Measurements from ENCODE around the gene ATP9B.

ATP9B gene, protein sequence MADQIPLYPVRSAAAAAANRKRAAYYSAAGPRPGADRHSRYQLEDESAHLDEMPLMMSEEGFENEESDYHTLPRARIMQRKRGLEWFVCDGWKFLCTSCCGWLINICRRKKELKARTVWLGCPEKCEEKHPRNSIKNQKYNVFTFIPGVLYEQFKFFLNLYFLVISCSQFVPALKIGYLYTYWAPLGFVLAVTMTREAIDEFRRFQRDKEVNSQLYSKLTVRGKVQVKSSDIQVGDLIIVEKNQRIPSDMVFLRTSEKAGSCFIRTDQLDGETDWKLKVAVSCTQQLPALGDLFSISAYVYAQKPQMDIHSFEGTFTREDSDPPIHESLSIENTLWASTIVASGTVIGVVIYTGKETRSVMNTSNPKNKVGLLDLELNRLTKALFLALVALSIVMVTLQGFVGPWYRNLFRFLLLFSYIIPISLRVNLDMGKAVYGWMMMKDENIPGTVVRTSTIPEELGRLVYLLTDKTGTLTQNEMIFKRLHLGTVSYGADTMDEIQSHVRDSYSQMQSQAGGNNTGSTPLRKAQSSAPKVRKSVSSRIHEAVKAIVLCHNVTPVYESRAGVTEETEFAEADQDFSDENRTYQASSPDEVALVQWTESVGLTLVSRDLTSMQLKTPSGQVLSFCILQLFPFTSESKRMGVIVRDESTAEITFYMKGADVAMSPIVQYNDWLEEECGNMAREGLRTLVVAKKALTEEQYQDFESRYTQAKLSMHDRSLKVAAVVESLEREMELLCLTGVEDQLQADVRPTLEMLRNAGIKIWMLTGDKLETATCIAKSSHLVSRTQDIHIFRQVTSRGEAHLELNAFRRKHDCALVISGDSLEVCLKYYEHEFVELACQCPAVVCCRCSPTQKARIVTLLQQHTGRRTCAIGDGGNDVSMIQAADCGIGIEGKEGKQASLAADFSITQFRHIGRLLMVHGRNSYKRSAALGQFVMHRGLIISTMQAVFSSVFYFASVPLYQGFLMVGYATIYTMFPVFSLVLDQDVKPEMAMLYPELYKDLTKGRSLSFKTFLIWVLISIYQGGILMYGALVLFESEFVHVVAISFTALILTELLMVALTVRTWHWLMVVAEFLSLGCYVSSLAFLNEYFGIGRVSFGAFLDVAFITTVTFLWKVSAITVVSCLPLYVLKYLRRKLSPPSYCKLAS

DNA sequence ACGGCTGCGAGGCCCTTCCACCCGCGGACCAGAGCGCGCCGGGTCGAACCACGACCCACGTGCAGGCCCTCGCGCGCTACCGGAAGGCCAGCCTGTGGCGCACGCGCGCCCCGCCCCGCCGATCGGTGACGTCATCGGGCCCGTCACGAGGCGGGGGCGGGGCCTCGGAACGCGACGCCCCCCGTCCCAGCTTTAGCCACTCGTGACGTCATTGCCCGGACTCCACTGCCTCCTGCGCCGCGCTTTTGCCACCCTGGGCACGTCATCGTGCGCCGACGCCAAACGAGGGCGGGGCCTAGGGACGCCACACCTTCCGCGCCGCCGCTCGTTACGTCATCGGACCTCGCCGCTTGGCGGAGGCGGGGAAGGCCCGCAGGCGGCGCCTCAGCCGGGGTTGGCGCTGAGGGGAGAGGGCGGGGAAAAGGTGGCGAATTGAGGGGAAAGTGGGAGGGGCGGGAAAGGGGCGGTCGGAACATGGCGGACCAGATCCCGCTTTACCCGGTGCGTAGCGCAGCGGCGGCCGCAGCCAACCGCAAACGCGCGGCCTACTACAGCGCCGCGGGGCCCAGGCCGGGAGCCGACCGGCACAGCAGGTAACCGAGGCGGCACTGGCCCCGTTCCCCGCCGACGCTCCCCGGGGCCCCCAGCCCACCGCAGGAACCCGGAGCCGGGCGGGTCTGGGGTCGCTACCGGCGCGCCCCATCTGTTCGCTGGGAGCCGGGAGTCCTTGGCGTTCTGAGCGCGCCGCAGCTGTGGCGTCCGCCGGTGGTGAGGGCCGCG is at the start of gene ATP9B:
Gene ATP9B (plus strand): TSS at position 458 of the 780 bp plus-strand sequence. CDS start 17 bp downstream, at position 475.
- H3K4me3 ChIP-seq (ENCODE audit: low read depth, low read length), result peak within 1 kb of the TSS; percentile 82
- peak; percentile 93 for DNase-seq (ENCODE audit: low read depth)

DNA sequence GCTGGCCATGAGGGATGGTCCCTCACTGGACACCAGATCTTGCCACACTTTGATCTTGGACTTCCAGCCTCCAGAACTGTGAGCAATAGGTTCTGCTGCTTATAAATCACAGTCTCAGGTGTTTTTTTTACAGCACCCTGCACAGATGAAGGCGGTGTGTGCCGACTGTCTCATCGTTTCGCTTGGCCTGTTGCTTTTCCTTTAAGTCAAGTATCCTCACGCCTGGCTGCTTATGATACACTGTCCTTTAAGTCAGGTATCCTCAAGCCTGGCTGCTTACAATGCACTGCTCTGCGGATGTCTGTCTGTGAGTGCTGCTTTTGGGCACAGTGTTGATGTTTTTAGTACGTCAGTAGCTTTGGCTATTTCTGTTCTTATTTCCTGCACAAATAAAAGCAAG is 49.3 kb upstream of the ATP9B start:
- DNase-seq (ENCODE audit: low read depth), result no peak
- H3K4me3 ChIP-seq (ENCODE audit: low read depth, low read length), result no peak overlapping the region

DNA sequence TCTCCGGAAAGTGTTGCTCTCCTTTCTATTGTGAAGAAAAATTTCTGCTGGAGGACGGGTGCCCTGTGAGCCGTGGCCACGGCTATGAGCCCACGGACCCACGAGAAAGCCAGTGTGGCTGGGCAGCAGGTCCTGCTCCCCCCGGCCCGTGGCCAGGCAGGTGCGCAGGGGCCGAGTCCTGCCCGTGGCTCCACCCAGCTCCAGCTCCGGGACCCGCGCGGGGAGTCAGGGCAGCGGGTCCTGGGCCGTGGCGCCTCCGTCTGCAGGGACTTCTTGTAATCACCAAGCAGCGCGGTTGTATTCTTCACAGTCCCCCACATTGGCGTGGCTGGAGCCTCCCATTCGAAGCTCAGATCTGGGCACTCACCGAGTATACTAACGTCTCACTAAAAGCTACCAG is 46.6 kb upstream of the ATP9B start:
- H3K4me3 ChIP-seq (ENCODE audit: low read depth, low read length), result no peak overlapping the region
- DNase-seq (ENCODE audit: low read depth), result no peak

DNA sequence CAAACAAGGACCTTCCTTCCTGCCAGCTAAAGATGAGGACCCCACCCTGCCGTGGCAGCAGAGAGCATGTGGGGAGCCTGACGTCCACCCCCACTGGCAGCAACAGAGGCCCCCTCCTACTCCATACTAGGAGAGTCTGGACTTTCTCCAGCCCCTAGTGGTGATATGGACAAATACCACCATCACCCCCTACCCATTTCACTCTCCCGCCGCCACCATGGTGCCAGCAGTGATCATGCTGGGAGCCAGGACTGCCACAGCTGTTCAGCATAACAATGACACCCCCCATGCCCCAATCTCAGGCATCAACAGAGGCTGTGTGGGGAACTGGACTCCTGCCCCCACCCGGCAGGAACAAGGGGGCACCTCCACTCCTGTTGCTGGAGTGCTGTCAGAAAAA is 42.7 kb upstream of the ATP9B start:
- H3K4me3 ChIP-seq (ENCODE audit: low read depth, low read length), result no peak overlapping the region
- no peak for DNase-seq (ENCODE audit: low read depth)

DNA sequence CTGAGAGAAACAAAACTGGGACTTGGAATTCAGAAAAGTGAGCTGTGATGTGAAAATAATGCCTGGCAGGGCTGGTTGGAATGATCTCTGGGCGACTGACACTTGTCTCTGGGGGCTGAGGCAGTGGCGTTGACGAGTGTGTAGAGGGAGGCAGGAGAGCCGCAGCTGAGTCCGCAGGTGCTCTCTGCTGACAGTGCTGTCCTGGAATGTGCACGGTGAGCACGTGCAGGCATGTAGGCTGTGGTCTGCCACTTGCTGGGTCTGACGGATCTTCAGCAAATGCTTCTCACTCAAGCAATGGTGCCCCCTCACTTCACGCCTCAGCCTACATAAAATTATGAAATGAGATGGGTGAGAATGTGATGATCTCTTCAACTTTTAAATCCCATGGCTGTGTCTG is 38.5 kb upstream of the ATP9B start:
- H3K4me3 ChIP-seq (ENCODE audit: low read depth, low read length), result no peak overlapping the region
- no peak for DNase-seq (ENCODE audit: low read depth)

DNA sequence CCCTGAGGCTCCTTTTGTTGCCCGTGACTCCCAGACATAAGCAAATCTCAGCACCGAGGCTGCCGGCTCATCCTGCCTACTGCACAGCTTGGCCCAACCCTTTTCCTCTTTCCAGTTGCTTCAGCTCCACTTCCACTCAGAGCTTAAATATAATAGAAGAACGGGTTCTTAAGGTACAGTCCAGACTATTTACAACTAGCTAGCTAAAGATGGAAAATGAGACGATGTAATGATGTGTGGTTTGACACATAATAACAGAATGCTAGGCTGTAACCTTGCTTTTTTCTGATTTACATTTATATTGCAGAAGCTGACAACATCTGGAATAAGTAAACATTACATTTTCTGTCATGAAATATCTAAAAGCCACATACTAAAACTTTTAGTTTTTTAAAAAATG is 26.9 kb upstream of the ATP9B start:
- no peak overlapping the region for H3K4me3 ChIP-seq (ENCODE audit: low read depth, low read length)
- DNase-seq (ENCODE audit: low read depth), result no peak

DNA sequence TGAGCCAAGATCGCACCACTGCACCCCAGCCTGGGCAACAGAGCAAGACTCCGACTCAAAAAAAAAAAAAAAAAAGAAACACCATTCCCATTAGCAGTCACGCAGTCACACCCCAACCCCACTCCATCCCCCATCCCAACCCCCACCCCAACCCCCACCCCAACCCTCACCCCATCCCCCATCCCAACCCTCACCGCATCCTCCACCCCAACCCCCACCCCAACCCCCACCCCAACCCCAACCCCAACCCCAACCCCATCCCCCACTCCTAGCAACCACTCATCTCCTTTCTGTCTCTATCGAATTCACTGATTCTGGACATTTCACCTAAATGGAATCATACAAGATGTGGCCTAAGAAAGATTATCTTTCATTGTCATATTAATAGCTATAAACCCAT is 25.9 kb upstream of the ATP9B start:
- no peak for DNase-seq (ENCODE audit: low read depth)
- no peak overlapping the region for H3K4me3 ChIP-seq (ENCODE audit: low read depth, low read length)

DNA sequence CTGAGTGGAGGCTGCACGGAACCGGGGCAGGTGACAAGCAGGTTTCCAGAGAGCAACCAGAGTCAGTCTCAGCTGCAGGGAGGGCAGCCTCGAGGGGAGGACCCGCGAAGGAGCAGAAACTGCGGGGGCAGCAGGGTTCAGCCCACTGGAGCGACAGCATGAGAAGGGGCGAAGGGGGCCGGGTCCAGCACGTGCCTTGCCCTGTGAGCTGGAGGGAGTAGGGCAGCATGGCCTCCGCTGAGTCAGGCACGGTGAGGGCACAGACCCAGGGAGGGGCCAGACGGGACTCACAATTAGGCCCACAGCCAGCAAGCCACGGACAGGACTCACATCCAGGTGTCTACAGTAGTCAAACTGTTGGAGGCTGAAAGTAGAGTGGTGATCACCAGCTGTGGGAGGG is 22.7 kb upstream of the ATP9B start:
- no peak overlapping the region for H3K4me3 ChIP-seq (ENCODE audit: low read depth, low read length)
- DNase-seq (ENCODE audit: low read depth), result no peak

DNA sequence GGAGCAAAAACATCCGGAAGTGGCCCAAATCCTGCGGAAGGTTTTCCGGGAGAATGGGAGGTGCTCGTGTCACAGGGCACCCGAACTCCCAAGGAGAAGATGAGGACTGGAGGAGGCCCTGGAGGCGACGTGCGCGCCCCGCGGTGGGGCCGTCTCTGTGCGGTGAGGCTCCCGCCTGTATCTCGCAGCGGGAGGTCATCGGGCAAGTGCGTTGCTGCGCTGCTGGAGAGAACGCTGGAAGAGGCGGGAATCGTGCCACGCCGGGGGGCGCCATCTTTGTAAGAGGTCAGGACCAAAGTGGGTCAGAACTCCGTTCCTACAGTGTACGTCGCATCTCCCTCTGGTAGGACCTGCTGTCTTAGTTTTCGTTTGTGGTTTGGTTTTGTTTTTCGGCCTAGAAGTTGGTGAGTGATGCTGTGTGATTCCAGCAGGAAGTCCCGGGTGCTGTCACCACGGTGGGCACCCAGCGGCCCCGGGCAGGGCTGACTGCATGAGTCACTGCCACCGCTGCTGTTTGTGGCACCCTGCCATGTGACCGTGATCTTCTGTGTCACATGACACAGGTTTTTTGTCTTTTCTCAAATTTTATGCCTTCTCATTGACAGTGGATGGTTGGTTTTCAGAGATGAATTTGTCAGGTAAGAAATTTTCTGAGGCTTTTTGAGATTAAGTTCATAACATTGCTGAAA is 21.5 kb upstream of the ATP9B start:
- no peak for DNase-seq (ENCODE audit: low read depth)
- H3K4me3 ChIP-seq (ENCODE audit: low read depth, low read length), result no peak overlapping the region

DNA sequence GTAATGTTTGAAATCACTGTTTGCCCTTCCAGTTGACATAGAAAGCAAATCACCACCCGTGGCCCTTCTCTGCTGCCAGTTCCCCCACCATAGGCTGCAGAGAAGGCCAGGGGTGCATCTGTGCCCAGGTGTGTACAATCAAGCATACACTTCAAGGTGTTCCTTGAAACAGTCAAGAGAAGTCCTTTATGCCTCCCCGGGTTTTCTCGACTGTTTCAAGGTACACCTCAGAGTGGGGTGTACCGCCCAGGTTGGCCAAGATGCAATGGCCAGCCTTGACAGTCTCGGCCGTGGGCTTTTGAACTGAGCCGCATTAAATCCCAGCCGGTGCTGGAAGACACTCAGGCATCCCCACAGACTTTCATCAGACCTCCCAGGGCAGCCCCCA is 21.0 kb upstream of the ATP9B start:
- DNase-seq (ENCODE audit: low read depth), result no peak
- H3K4me3 ChIP-seq (ENCODE audit: low read depth, low read length), result no peak overlapping the region

DNA sequence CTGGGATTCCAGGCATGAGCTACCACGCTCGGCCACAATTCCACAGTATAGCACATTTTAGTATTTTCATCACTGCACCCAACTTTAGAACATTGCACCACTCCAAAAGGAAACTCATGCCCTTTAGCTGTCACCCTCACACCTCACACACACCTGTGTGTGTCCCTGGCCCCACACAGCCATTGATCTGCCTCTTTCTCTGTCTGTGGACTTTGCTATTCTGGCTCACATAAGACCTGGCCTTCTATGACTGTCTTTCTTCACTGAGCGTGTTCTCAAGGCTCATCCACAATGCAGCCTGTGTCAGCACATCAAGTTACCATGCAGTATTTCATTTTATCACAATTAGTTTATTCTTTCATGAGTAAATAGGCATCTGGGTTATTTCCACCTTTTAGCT is 19.7 kb upstream of the ATP9B start:
- no peak for DNase-seq (ENCODE audit: low read depth)

DNA sequence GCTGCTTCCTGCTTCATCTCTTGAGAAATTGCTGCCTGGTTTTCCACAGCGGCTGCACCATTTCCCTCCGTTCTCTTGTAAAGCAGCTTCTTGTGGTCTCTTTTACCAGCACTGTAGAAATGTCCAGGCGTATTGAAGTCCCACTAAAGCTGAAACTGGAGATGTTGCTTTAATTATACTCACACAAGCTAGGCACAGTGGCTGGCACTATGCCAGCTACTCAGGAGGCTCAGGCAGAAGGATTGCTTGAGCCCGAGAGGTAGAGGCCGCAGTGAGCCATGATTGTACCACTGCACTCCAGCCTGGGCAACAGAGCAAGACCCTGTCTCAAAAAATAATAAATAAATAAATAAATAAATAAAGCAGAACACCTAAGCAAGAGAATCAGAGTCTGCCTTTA is 19.2 kb upstream of the ATP9B start:
- DNase-seq (ENCODE audit: low read depth), result no peak
- H3K4me3 ChIP-seq (ENCODE audit: low read depth, low read length), result no peak overlapping the region

More for the DNA sequence above, 19.7 kb upstream of the ATP9B start:
- no peak overlapping the region for H3K4me3 ChIP-seq (ENCODE audit: low read depth, low read length)

DNA sequence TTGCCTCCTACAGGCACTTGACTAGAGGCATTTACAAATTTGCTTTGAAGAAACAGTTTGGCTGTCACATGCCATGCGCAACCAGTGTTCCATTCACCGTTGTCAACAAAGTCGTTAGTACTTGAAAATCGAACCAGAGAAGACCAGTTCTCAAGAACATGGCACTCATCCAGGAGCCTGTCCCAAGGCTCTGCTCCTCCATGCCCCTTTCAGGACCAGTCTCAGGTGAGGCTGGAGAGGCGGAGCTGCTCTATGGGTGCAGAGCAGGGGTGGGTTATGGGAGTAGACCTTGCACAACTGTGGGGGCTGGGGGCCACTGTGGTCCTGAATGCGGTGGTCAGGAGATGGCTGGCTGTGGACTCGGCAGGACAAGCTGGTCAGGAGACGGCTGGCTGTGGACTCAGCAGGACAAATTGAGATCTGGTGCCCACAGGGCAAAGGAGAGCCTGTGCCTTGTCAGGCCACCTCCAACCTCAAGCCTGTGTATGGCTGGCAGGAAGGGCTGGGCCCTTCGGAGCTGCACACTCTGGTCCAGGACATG is 12.3 kb upstream of the ATP9B start:
- no peak overlapping the region for H3K4me3 ChIP-seq (ENCODE audit: low read depth, low read length)
- DNase-seq (ENCODE audit: low read depth), result no peak

DNA sequence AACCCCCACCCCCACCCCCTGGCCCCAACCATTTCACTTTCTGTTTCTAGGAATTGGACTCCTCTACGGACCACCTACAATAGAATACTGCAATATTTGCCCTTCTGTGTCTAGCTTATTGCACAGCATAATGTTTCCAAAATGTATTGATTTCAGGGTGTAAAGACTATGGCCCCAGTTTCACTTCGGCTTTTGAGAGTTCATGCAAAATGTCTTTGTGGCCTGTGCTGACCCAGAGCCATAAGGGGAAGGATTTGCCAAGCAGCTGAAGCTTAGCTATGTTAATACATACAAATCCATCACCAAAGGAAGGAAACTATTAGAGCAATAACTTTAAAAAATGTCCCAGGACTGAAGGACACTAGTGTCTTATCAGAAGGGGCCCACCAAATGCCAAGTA is 11.2 kb upstream of the ATP9B start:
- no peak for DNase-seq (ENCODE audit: low read depth)
- no peak overlapping the region for H3K4me3 ChIP-seq (ENCODE audit: low read depth, low read length)

DNA sequence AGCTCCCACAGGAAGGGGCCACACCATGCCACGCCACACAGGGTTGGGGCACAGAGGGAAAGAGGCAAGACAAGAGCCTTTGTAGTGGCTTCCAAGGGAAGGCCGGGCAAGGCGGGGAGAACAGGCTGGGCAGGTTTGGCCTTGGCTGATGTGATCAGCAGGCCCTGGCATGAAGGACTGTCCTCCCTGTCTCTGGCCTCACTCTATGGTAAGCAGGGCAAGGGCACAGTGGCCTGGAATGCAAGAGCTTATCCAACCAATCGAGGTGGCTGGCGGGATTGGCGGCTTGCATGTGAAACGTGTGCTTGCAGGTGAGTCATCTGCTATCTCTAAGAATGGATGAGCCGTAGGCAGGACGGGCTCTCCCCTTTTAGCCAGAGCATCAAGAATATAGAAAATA is 6.4 kb upstream of the ATP9B start:
- no peak for DNase-seq (ENCODE audit: low read depth)
- no peak overlapping the region for H3K4me3 ChIP-seq (ENCODE audit: low read depth, low read length)

DNA sequence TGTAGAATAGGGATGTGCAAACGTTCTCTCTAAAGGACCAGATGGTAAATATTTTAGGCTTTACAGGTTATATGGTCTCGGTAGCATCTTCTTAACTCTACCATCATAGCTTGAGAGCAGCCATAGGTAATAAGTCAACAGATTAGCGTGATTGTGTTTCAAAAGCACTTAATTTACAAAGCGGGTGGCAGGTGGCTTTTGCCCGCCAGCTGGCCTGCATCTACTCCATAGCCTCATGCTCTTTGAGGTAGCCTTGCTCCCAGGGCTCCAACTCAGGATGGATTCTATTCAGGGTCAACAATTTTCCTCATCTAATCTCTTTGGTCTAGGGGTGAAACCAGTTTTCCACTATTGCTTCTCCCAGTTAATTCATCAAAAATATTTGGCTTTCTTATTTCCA is 5.0 kb upstream of the ATP9B start:
- no peak for DNase-seq (ENCODE audit: low read depth)

DNA sequence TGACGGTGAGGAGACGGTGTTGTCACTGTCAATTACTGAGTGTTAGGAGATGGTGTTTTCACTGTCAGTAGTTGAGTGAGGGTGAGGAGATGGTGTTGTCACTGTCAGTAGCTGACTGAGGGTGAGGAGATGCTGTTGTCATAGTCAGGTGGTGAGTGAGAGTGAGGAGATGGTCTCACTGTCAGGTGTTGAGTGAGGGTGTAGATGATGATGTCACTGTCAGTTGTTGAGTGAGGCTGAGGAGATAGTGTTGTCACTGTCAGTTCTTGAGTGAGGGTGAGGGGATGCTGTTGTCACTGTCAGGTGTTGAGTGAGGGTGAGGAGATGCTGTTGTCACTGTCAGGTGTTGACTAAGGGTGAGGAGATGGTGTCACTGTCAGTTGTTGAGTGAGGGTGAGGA is 3.4 kb upstream of the ATP9B start:
- H3K4me3 ChIP-seq (ENCODE audit: low read depth, low read length), result no peak overlapping the region
- DNase-seq (ENCODE audit: low read depth), result no peak

More for the DNA sequence above, 5.0 kb upstream of the ATP9B start:
- H3K4me3 ChIP-seq (ENCODE audit: low read depth, low read length), result no peak overlapping the region

DNA sequence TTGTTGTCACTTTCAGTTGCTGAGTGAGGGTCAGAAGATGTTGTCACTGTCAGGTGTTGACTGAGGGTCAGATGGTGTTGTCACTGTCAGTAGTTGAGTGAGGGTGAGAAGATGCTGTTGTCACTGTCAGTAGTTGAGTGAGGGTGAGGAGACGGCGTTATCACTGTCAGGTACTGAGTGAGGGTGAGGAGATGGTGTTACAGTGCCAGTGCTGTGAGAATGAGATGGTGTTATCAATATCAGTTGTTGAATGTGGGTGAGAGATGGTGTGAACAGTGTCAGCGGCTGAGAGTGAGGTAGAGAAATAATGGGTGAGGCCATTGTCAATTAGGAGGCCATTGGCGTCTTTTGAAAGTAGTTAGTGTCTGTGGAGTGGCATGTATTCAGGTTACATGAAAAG is 1.6 kb upstream of the ATP9B start:
- H3K4me3 ChIP-seq (ENCODE audit: low read depth, low read length), result no peak overlapping the region
- no peak for DNase-seq (ENCODE audit: low read depth)

All from skeletal muscle cell (primary cell).